Astrocyte of the spinal cord (primary cell): Measurements from ENCODE around the gene TNKS2.

Source experiments
- DNase-seq: peaks from one replicate; pipeline ENCODE4 v3.0.0; 2011; ENCODE audit warnings: low read depth, low spot score
- H3K4me3 ChIP-seq: 2 replicates; pipeline ENCODE4 v1.5.1; 2011; ENCODE audit warnings: low read depth, mild to moderate bottlenecking, low read length, moderate library complexity
- CTCF ChIP-seq: IDR thresholded peaks from 2 replicates; pipeline ENCODE4 v1.5.1; 2012; ENCODE audit warnings: low read depth, mild to moderate bottlenecking, low read length, inconsistent platforms
- in situ Hi-C: cut with HindIII; loops from 2 replicates; pipeline ENCODE4 v1.10.0; 2017; ENCODE audit warnings: low sequenced_read_pairs

TNKS2 gene

GRCh38 chr10:91788527-91788926 lies 9.7 kb upstream of the TNKS2 start:
- no peak for TF ChIP-seq CTCF
- H3K4me3 ChIP-seq, result no peak overlapping the region
- no peak for DNase-seq
- in situ Hi-C loops, result no loop called here

- DNase-seq, result no peak
- no peak for TF ChIP-seq CTCF
- H3K4me3 ChIP-seq, result no peak overlapping the region
- in situ Hi-C loops, result no loop called here
These were observed 1.7 kb upstream of the TNKS2 start for GRCh38 chr10:91796331-91797047.

- peak; percentile 5 for DNase-seq
- peak overlapping the region; percentile 97 for H3K4me3 ChIP-seq
- in situ Hi-C loops, result no loop called here
- TF ChIP-seq CTCF, result no peak
These were observed 1.1 kb upstream of the TNKS2 start for GRCh38 chr10:91797048-91797690.

GRCh38 chr10:91798649-91799611 lies 704 bp downstream of the TNKS2 start:
- in situ Hi-C loops, result no loop called here
- peak; percentile 50 for DNase-seq
- H3K4me3 ChIP-seq, result peak overlapping the region; percentile 97
- TF ChIP-seq CTCF, result no peak

- in situ Hi-C loops, result no loop called here
- TF ChIP-seq CTCF, result no peak
- peak overlapping the region; percentile 97 for H3K4me3 ChIP-seq
- DNase-seq, result peak; percentile 31
These were observed 1.4 kb downstream of the TNKS2 start for GRCh38 chr10:91799612-91799975.

GRCh38 chr10:91800182-91800581 lies 2.0 kb downstream of the TNKS2 start:
- DNase-seq, result no peak
- in situ Hi-C loops, result no loop called here
- H3K4me3 ChIP-seq, result peak overlapping the region; percentile 97
- no peak for TF ChIP-seq CTCF
